HG02938 (cell line): Measurements from ENCODE around the gene ZDHHC12.

ENCODE experiments used
- ATAC-seq: cut with Tn5 transposase; IDR thresholded peaks from one replicate; pipeline ENCODE4 v1.9.1; 2021; ENCODE audit warnings: mild to moderate bottlenecking, moderate library complexity; ENCODE audit not compliant: unreplicated experiment

ZDHHC12 gene

GRCh38 chr9:128723866-128724743, at the start of gene ZDHHC12:
Gene ZDHHC12, minus strand, starts transcription at chr9:128724127. Its CDS starts 34 bp downstream, at chr9:128724093.
- ATAC-seq, result peak; percentile 92

- ATAC-seq, result no peak
These were observed 49.1 kb upstream of the ZDHHC12 start for GRCh38 chr9:128773049-128773448.

GRCh38 chr9:128771745-128772519, 48.0 kb upstream of the ZDHHC12 start, which contains the start of gene ZER1:
Gene ZER1, minus strand, starts transcription at chr9:128771927. Its CDS starts 16,362 bp downstream, at chr9:128755565.
- peak; percentile 86 for ATAC-seq

GRCh38 chr9:128771094-128771721, 47.3 kb upstream of the ZDHHC12 start:
- peak; percentile 23 for ATAC-seq

GRCh38 chr9:128770286-128771030, 46.5 kb upstream of the ZDHHC12 start:
- ATAC-seq, result no peak

- no peak for ATAC-seq
These were observed 44.7 kb upstream of the ZDHHC12 start for GRCh38 chr9:128768606-128769005.

- ATAC-seq, result no peak
These were observed 41.6 kb upstream of the ZDHHC12 start for GRCh38 chr9:128765499-128765898.

GRCh38 chr9:128764361-128764760, 40.4 kb upstream of the ZDHHC12 start:
- ATAC-seq, result no peak

- no peak for ATAC-seq
These were observed 38.9 kb upstream of the ZDHHC12 start for GRCh38 chr9:128762671-128763449.

GRCh38 chr9:128757602-128758001, 33.7 kb upstream of the ZDHHC12 start:
- ATAC-seq, result no peak

- ATAC-seq, result no peak
These were observed 29.7 kb upstream of the ZDHHC12 start for GRCh38 chr9:128753627-128754026.

- ATAC-seq, result no peak
These were observed 27.1 kb upstream of the ZDHHC12 start for GRCh38 chr9:128750926-128751595.

GRCh38 chr9:128747241-128747640, 23.3 kb upstream of the ZDHHC12 start:
- ATAC-seq, result no peak

- ATAC-seq, result no peak
These were observed 19.5 kb upstream of the ZDHHC12 start for GRCh38 chr9:128743421-128743820.

- ATAC-seq, result no peak
These were observed 18.5 kb upstream of the ZDHHC12 start for GRCh38 chr9:128742401-128742800.

- no peak for ATAC-seq
These were observed 11.4 kb upstream of the ZDHHC12 start for GRCh38 chr9:128735373-128735772.

GRCh38 chr9:128733256-128733655, 9.3 kb upstream of the ZDHHC12 start:
- no peak for ATAC-seq

GRCh38 chr9:128732576-128732975, 8.6 kb upstream of the ZDHHC12 start:
- no peak for ATAC-seq

GRCh38 chr9:128731691-128732090, 7.8 kb upstream of the ZDHHC12 start:
- no peak for ATAC-seq
